GM12891 (cell line): ENCODE data around the gene DIS3L2.

Experiments used
- POLR2A ChIP-seq: IDR thresholded peaks from 2 replicates; pipeline ENCODE4 v1.6.1; 2011; ENCODE audit warnings: low read depth, low read length, control low read depth
- POLR2AphosphoS5 ChIP-seq: IDR thresholded peaks from 2 replicates; pipeline ENCODE4 v1.6.1; 2011; ENCODE audit warnings: low read depth, low read length, control low read depth

- TF ChIP-seq POLR2AphosphoS5: no peak
- no peak for TF ChIP-seq POLR2A
Measured at GRCh38 chr2:232282508-232283055, 321.1 kb downstream of the DIS3L2 start.
